Activated CD8-positive, alpha-beta T cell treated with anti-CD3 and anti-CD28 coated beads for 36 hours (primary cell): ENCODE measurements around the gene PRR15L. TPM values are rescaled to one million over a fixed set of nuclear protein-coding genes. Genes with fewer than 3 reads are reported as not detected.

Source experiments
- ATAC-seq: fragments of 200-7000 bp; cut with Tn5 transposase; one replicate; pipeline ENCODE4 v1.10.0; 2021; ENCODE audit warnings: mild to moderate bottlenecking, moderate library complexity
- CTCF ChIA-PET: fragments of 350-600 bp; sonication (Branson Sonifier 250); formaldehyde crosslinking; loops from one replicate; lab custom pipeline; 2021; ENCODE audit warnings: antibody characterized with exemption; lab: Charles Lee
- POLR2A ChIA-PET: fragments of 350-600 bp; sonication (Branson Sonifier 250); formaldehyde crosslinking; loops from one replicate; lab custom pipeline; 2021; ENCODE audit warnings: antibody characterized with exemption; lab: Charles Lee
- DNase-seq: peaks from one replicate; pipeline ENCODE4 v3.0.0-alpha.2; 2020
- H3K27ac Mint-ChIP-seq: one replicate; pipeline ENCODE4 v1.8.0; 2021; ENCODE audit warnings: mild to moderate bottlenecking, mixed read lengths
- H3K27me3 Mint-ChIP-seq: one replicate; pipeline ENCODE4 v1.8.0; 2021; ENCODE audit warnings: mixed read lengths
- H3K36me3 Mint-ChIP-seq: one replicate; pipeline ENCODE4 v1.8.0; 2021; ENCODE audit warnings: low read depth, mixed read lengths
- H3K4me1 Mint-ChIP-seq: one replicate; pipeline ENCODE4 v1.8.0; 2021; ENCODE audit warnings: low read depth, mixed read lengths
- H3K4me3 Mint-ChIP-seq: one replicate; pipeline ENCODE4 v1.8.0; 2021; ENCODE audit warnings: mild to moderate bottlenecking, moderate library complexity, mixed read lengths
- H3K9me3 Mint-ChIP-seq: one replicate; pipeline ENCODE4 v1.8.0; 2021; ENCODE audit warnings: mixed read lengths
- intact Hi-C: fragments of 100-400 bp; cut with micrococcal nuclease; formaldehyde crosslinking; loops from one replicate; pipeline ENCODE4 v1.10.0; 2022
- total RNA-seq, 2 experiments: library from RNA; stranded (reverse); gene quantifications; one replicate each; pipeline ENCODE4 v1.2.3, GENCODE V29; 2021
- TF ChIP-seq, protein P1 (sequence below): fragments of 200-600 bp; IDR thresholded peaks from one replicate; pipeline ENCODE4 v1.8.0; 2022; ENCODE audit warnings: antibody characterized with exemption, mild to moderate bottlenecking

The PRR15L gene
- total RNA-seq, 2 experiments from 2014 or later, result not detected

DNA sequence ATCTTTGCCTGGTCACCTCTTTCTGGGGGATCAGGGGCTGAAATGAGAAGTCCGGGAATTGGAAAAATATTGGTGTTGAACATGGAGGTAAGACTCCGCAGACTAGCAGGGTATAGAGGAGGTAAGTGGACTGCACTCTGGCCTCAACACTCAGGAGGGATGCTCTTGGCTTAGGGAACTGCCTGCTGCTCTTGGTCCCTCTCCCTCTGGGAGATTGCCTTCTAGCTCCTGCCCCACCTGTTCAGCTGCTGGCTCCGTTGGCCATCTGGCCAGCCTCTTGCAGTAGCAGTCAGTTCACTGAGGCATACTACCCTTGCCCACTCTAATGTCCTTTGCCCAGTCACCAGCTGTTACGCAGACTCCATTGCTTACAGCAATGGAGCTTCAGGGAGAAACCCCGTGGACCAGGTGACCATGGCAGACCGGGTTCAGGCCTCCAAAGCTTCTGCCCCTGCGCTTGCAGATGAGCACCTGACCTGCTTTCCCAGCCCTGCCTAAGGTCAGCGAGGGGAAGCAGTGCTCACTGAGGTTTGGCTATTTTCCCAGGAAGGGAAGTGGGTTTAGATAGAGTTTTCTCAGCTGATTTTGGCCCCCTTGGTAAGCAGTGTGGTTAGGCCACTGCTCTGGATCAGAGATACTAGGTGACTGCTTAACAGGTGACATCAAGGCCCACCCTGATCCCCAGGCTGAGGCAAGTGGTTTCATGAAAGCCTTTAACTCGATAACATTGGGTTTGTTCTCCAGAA lies 25.1 kb upstream of the PRR15L start:
- Mint-ChIP-seq H3K27ac (no peak overlapping the region), H3K4me3 (no peak overlapping the region), H3K4me1 (no peaks in the 10 kb centered on the region), H3K36me3 (peaks cover 30% of the 10 kb centered on the region), H3K27me3 (no peaks in the 10 kb centered on the region), H3K9me3 (no peaks in the 10 kb centered on the region)
- POLR2A ChIA-PET, result interaction anchor here (1.2 to 1.6 kb wide), 3 partner anchors 12 to 33 kb away, joined by 3 to 4 read pairs (median 4); partner anchors contain the start of gene CDK5RAP3
- DNase-seq (no peak), ATAC-seq (no peak)
- TF ChIP-seq, protein P1, sequence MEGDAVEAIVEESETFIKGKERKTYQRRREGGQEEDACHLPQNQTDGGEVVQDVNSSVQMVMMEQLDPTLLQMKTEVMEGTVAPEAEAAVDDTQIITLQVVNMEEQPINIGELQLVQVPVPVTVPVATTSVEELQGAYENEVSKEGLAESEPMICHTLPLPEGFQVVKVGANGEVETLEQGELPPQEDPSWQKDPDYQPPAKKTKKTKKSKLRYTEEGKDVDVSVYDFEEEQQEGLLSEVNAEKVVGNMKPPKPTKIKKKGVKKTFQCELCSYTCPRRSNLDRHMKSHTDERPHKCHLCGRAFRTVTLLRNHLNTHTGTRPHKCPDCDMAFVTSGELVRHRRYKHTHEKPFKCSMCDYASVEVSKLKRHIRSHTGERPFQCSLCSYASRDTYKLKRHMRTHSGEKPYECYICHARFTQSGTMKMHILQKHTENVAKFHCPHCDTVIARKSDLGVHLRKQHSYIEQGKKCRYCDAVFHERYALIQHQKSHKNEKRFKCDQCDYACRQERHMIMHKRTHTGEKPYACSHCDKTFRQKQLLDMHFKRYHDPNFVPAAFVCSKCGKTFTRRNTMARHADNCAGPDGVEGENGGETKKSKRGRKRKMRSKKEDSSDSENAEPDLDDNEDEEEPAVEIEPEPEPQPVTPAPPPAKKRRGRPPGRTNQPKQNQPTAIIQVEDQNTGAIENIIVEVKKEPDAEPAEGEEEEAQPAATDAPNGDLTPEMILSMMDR, result no peak
- CTCF ChIA-PET, result interaction anchor here (1.2 to 1.9 kb wide), 3 partner anchors 11 to 33 kb away, joined by 3 to 12 read pairs (median 6); partner anchors contain the start of gene CDK5RAP3
- intact Hi-C loops, result no loop called here

DNA sequence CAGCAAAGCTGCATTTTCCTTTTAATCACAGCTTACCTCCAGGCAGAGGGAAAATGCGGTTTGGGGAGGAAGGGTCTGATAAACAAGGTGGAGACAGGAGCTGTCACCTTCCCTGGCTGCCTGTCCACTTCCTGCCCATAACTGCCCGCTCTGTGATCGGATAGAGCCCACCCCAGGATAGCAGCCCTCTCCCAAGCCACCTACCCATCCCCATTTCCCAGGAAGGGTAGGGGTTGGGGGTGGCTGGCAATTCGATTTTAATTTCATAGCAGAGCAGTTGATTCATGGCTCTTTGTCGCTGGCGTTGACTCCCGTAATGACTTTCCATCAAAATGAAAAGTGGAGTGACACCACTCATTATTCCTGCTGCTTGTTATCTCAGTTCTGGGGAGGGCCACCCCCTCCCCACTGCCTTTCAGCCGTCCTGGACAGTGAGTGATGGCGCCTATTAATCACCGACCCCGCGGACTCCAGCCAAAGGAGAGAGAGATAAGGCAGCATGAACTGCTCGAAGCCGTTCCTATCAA lies 24.5 kb upstream of the PRR15L start:
- Mint-ChIP-seq H3K36me3 (peaks cover 35% of the 10 kb centered on the region), H3K9me3 (no peaks in the 10 kb centered on the region), H3K4me1 (no peaks in the 10 kb centered on the region), H3K27me3 (no peaks in the 10 kb centered on the region), H3K27ac (no peak overlapping the region), H3K4me3 (no peak overlapping the region)
- POLR2A ChIA-PET, result interaction anchor here (1.3 kb wide), 1 partner anchor 11 kb away, joined by 4 read pairs; the partner anchor contains the start of gene CDK5RAP3
- TF ChIP-seq, protein P1, result no peak
- ATAC-seq (no peak), DNase-seq (no peak)
- intact Hi-C loops, result no loop called here
- CTCF ChIA-PET, result interaction anchor here (0.9 to 4.7 kb wide), 6 partner anchors 11 to 61 kb away, joined by 3 to 49 read pairs (median 4); partner anchors contain the start of gene CDK5RAP3

DNA sequence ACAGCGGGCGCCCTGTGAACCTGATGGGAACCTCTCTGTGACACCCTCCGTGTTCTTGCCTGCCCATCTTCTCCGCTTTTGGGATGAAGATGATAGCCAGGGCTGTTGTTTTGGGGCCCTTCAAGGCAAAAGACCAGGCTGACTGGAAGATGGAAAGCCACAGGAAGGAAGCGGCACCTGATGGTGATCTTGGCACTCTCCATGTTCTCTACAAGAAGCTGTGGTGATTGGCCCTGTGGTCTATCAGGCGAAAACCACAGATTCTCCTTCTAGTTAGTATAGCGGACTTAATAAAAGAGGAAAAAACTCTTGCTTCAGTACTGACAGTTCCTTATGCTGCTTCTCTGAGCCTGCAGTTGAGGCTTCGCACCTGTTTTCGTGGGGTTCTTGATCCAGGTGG lies 23.8 kb upstream of the PRR15L start:
- TF ChIP-seq, protein P1, result no peak
- no peak for ATAC-seq
- ChIA-PET CTCF (interaction anchor here (0.9 to 4.7 kb wide), 5 partner anchors 11 to 60 kb away, joined by 3 to 49 read pairs (median 3); partner anchors contain the start of gene CDK5RAP3), POLR2A (no interaction called here)
- Mint-ChIP-seq H3K27me3 (no peaks in the 10 kb centered on the region), H3K36me3 (peaks cover 40% of the 10 kb centered on the region), H3K4me1 (no peaks in the 10 kb centered on the region), H3K4me3 (no peak overlapping the region), H3K27ac (no peak overlapping the region), H3K9me3 (no peaks in the 10 kb centered on the region)
- no peak for DNase-seq
- intact Hi-C loops, result no loop called here

DNA sequence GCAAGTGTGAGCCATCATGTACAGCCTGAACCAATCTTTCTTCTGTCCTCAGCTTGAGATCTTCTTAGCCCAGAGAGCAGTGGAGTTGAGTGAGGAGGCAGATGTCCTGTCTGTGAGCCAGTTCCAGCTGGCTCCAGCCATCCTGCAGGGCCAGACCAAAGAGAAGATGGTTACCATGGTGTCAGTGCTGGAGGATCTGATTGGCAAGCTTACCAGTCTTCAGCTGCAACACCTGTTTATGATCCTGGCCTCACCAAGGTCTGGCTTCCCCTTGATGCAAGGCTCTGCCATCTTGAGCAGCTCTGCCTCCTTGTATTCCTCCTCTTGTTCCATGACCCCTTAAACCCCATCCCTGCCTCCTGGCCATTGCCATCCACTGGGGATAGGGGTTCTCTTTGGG lies 22.9 kb upstream of the PRR15L start:
- Mint-ChIP-seq H3K4me3 (no peak overlapping the region), H3K9me3 (no peaks in the 10 kb centered on the region), H3K4me1 (no peaks in the 10 kb centered on the region), H3K27ac (no peak overlapping the region), H3K36me3 (peaks cover 44% of the 10 kb centered on the region), H3K27me3 (no peaks in the 10 kb centered on the region)
- POLR2A ChIA-PET, result no interaction called here
- CTCF ChIA-PET, result interaction anchor here (4.0 to 4.7 kb wide), 2 partner anchors 10 to 38 kb away, joined by 19 to 49 read pairs; partner anchors contain the start of gene CDK5RAP3
- DNase-seq (no peak), ATAC-seq (no peak)
- intact Hi-C loops, result no loop called here
- TF ChIP-seq, protein P1, result no peak
